Activated CD8-positive, alpha-beta memory T cell treated with anti-CD3 and anti-CD28 coated beads, Interleukin-2, amount 10 ng/mL, durations not matched to agents 7 days and 5 days (primary cell): Measurements from ENCODE around the gene DNAJC8. TPM values are rescaled to one million over a fixed set of nuclear protein-coding genes. Genes with fewer than 3 reads are reported as not detected.

Source experiments
- ATAC-seq: fragments of 150-1000 bp; cut with Tn5 transposase; one replicate; pipeline ENCODE4 v1.10.0; 2021; ENCODE audit warnings: moderate library complexity
- CTCF ChIA-PET: fragments of 350-600 bp; sonication (Branson Sonifier 250); formaldehyde crosslinking; loops from one replicate; lab custom pipeline; 2021; ENCODE audit warnings: antibody characterized with exemption; lab: Charles Lee
- DNase-seq: peaks from one replicate; pipeline ENCODE4 v3.0.0-alpha.2; 2020
- H3K27ac Mint-ChIP-seq: one replicate; pipeline ENCODE4 v1.8.0; 2021; ENCODE audit warnings: mild to moderate bottlenecking, mixed read lengths
- H3K27me3 Mint-ChIP-seq: one replicate; pipeline ENCODE4 v1.8.0; 2021; ENCODE audit warnings: mixed read lengths
- H3K36me3 Mint-ChIP-seq: one replicate; pipeline ENCODE4 v1.8.0; 2021; ENCODE audit warnings: mild to moderate bottlenecking, mixed read lengths
- H3K4me1 Mint-ChIP-seq: one replicate; pipeline ENCODE4 v1.8.0; 2021; ENCODE audit warnings: mixed read lengths
- H3K4me3 Mint-ChIP-seq: one replicate; pipeline ENCODE4 v1.8.0; 2021; ENCODE audit warnings: mild to moderate bottlenecking, moderate library complexity, mixed read lengths
- H3K9me3 Mint-ChIP-seq: one replicate; pipeline ENCODE4 v1.8.0; 2022; ENCODE audit warnings: low read depth, mixed read lengths
- total RNA-seq, 2 experiments: library from RNA; stranded (reverse); gene quantifications; one replicate each; pipeline ENCODE4 v1.2.3, GENCODE V29; 2021

The DNAJC8 gene
- total RNA-seq, 2 experiments from 2014 or later: 103 to 114 TPM

- no peak for ATAC-seq
- Mint-ChIP-seq H3K9me3 (no peaks in the 10 kb centered on the region), H3K27ac (no peak overlapping the region), H3K4me3 (no peak overlapping the region), H3K4me1 (peaks cover 22% of the 10 kb centered on the region), H3K27me3 (no peaks in the 10 kb centered on the region), H3K36me3 (peaks cover 3% of the 10 kb centered on the region)
- DNase-seq: no peak
- CTCF ChIA-PET: no interaction called here
Measured at GRCh38 chr1:28264897-28265296, 32.1 kb upstream of the DNAJC8 start.

DNA sequence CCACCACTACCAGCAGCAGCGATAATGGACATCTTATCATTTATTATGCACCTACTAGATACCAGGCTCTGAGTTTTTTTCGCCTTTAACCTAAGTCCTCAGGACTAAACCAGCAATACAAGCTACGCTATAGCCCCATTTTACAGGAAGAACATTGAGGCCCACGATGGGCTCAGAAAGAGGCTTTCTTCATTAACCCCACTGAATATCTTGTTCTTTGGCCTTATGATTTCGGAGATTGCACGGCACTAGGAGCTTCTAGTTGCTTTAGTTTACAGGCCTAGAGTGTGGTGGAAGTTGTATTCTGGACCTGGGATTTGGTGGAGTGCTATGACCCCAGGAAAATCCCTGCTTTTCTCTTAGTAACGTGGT is 28.0 kb upstream of the DNAJC8 start:
- Mint-ChIP-seq H3K36me3 (peaks cover 3% of the 10 kb centered on the region), H3K4me1 (peaks cover 48% of the 10 kb centered on the region), H3K4me3 (peak overlapping the region; percentile 73), H3K27ac (peak overlapping the region; percentile 37), H3K9me3 (no peaks in the 10 kb centered on the region), H3K27me3 (no peaks in the 10 kb centered on the region)
- no peak for ATAC-seq
- CTCF ChIA-PET: interaction anchor here (1.7 to 6.2 kb wide), 2 partner anchors 13 kb away, joined by 3 to 74 read pairs; no protein-coding TSS in a partner anchor
- DNase-seq: no peak

GRCh38 chr1:28259934-28260802 is 27.3 kb upstream of the DNAJC8 start:
- no peak for ATAC-seq
- peak; percentile 53 for DNase-seq
- H3K27ac Mint-ChIP-seq: peak overlapping the region; percentile 37
- no peaks in the 10 kb centered on the region for H3K27me3 Mint-ChIP-seq
- peaks cover 52% of the 10 kb centered on the region for H3K4me1 Mint-ChIP-seq
- H3K9me3 Mint-ChIP-seq: no peaks in the 10 kb centered on the region
- CTCF ChIA-PET: interaction anchor here (1.1 to 6.2 kb wide), 3 partner anchors 12 to 24 kb away, joined by 3 to 74 read pairs (median 4); partner anchors contain the start of gene ATP5IF1
- peaks cover 3% of the 10 kb centered on the region for H3K36me3 Mint-ChIP-seq
- peak overlapping the region; percentile 73 for H3K4me3 Mint-ChIP-seq

- Mint-ChIP-seq H3K27me3 (no peaks in the 10 kb centered on the region), H3K27ac (peak within 1 kb of the TSS; percentile 92), H3K4me3 (peak within 1 kb of the TSS; percentile 73), H3K4me1 (peaks cover 53% of the 10 kb centered on the region), H3K36me3 (peaks cover 3% of the 10 kb centered on the region), H3K9me3 (no peaks in the 10 kb centered on the region)
- peak; percentile 100 for DNase-seq
- ATAC-seq: peak; percentile 93
- CTCF ChIA-PET: interaction anchor here (1.1 to 6.2 kb wide), 4 partner anchors 12 to 101 kb away, joined by 3 to 74 read pairs (median 4); partner anchors contain the start of gene ATP5IF1
Measured at GRCh38 chr1:28259252-28259933, 26.6 kb upstream of the DNAJC8 start, which contains the start of gene SESN2. TSS of gene SESN2 (plus strand) at chr1:28259518. CDS start at chr1:28259848, 330 bp downstream.

- H3K36me3 Mint-ChIP-seq: peaks cover 3% of the 10 kb centered on the region
- peak overlapping the region; percentile 92 for H3K27ac Mint-ChIP-seq
- H3K4me3 Mint-ChIP-seq: peak overlapping the region; percentile 73
- no peaks in the 10 kb centered on the region for H3K27me3 Mint-ChIP-seq
- ATAC-seq (no peak), DNase-seq (no peak)
- H3K4me1 Mint-ChIP-seq: peaks cover 53% of the 10 kb centered on the region
- H3K9me3 Mint-ChIP-seq: no peaks in the 10 kb centered on the region
- CTCF ChIA-PET: interaction anchor here (1.4 to 6.2 kb wide), 3 partner anchors 11 to 101 kb away, joined by 3 to 74 read pairs (median 5); no protein-coding TSS in a partner anchor
Measured at GRCh38 chr1:28258628-28259251, 25.9 kb upstream of the DNAJC8 start.

GRCh38 chr1:28257736-28258135 is 24.9 kb upstream of the DNAJC8 start:
- Mint-ChIP-seq H3K27me3 (no peaks in the 10 kb centered on the region), H3K4me3 (no peak overlapping the region), H3K4me1 (peaks cover 49% of the 10 kb centered on the region), H3K27ac (no peak overlapping the region), H3K9me3 (no peaks in the 10 kb centered on the region), H3K36me3 (peaks cover under 1% of the 10 kb centered on the region)
- no peak for DNase-seq
- CTCF ChIA-PET: interaction anchor here (6.2 kb wide), 1 partner anchor 10 kb away, joined by 74 read pairs; no protein-coding TSS in a partner anchor
- no peak for ATAC-seq

DNA sequence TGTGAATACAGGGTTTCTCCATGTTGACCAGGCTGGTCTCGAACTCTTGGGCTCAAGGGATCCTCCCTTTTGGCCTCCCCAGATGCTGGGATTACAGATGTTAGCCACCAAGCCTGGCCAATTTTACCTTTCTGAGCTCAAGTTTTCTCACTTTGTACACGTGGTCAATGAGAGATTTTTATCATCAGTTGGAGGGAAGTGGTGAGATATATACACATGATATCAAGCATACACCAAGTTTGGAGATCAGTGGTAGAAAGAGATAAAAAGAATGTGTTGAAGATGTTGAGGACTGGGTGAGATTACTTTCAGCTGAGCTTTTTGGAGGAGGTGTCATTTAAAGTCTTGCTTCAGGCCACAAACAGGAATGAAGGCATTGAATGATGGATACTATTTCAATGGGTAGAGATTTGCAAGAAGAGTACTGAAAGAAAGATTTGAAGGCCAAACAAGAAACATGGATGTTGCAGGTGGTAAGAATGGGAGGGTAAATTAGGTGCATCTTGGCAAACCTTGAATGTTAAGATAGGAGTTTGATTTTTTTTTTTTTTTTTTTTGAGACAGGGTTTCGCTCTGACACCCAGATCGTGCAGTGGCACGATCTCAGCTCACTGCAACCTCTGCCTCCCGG is 23.5 kb upstream of the DNAJC8 start:
- H3K27ac Mint-ChIP-seq: peak overlapping the region; percentile 87
- no peaks in the 10 kb centered on the region for H3K36me3 Mint-ChIP-seq
- CTCF ChIA-PET: interaction anchor here (1.0 to 6.2 kb wide), 4 partner anchors 8 to 267 kb away, joined by 3 to 74 read pairs (median 4); partner anchors contain the start of gene MED18
- H3K4me3 Mint-ChIP-seq: peak overlapping the region; percentile 29
- peaks cover 44% of the 10 kb centered on the region for H3K4me1 Mint-ChIP-seq
- DNase-seq (peak; percentile 57), ATAC-seq (peak; percentile 29)
- H3K27me3 Mint-ChIP-seq: no peaks in the 10 kb centered on the region
- H3K9me3 Mint-ChIP-seq: no peaks in the 10 kb centered on the region

DNA sequence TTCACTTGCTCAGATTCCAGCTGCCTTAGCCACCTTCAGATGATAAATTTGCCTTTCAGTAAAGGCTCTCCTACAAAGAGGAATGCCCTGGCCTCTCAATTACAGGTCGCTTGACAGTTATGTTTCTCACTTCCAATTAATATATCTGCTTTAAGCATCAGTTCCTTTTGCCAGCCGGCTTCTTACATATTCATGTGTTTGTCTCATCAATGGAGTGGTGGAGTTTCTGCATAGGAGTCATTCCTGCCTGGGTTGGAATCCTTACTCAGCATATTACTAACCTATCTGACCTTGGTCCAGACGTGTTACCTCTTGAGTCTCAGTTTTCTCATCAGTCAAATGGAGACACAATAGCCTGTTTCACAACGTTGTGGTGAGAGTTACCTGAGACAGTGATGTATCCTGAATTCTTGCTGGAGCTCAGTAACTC is 17.1 kb upstream of the DNAJC8 start:
- peaks cover 2% of the 10 kb centered on the region for H3K36me3 Mint-ChIP-seq
- CTCF ChIA-PET: interaction anchor here (0.6 to 4.7 kb wide), 11 partner anchors 9 to 823 kb away, joined by 3 to 74 read pairs (median 10); partner anchors contain the start of genes ATP5IF1, MED18, PHACTR4 and SESN2
- H3K9me3 Mint-ChIP-seq: no peaks in the 10 kb centered on the region
- peaks cover 40% of the 10 kb centered on the region for H3K4me1 Mint-ChIP-seq
- peak overlapping the region; percentile 100 for H3K27ac Mint-ChIP-seq
- H3K27me3 Mint-ChIP-seq: no peaks in the 10 kb centered on the region
- DNase-seq (no peak), ATAC-seq (no peak)
- H3K4me3 Mint-ChIP-seq: no peak overlapping the region

GRCh38 chr1:28249013-28249865 is 16.4 kb upstream of the DNAJC8 start:
- Mint-ChIP-seq H3K4me3 (peak overlapping the region; percentile 89), H3K9me3 (no peaks in the 10 kb centered on the region), H3K27ac (peak overlapping the region; percentile 100), H3K36me3 (peaks cover 2% of the 10 kb centered on the region), H3K4me1 (peaks cover 46% of the 10 kb centered on the region), H3K27me3 (no peaks in the 10 kb centered on the region)
- ATAC-seq (no peak), DNase-seq (peak; percentile 51)
- CTCF ChIA-PET: interaction anchor here (0.6 to 4.7 kb wide), 47 partner anchors 9 to 824 kb away, joined by 3 to 74 read pairs (median 4); partner anchors contain the start of genes ATP5IF1, DNAJC8, GMEB1 and MED18

- peaks cover 52% of the 10 kb centered on the region for H3K4me1 Mint-ChIP-seq
- H3K27ac Mint-ChIP-seq: peak overlapping the region; percentile 100
- ATAC-seq: peak; percentile 18
- no peaks in the 10 kb centered on the region for H3K9me3 Mint-ChIP-seq
- peaks cover 2% of the 10 kb centered on the region for H3K36me3 Mint-ChIP-seq
- CTCF ChIA-PET: interaction anchor here (0.5 to 4.7 kb wide), 48 partner anchors 10 to 628 kb away, joined by 3 to 74 read pairs (median 4); partner anchors contain the start of genes ATP5IF1, DNAJC8, EYA3 and GMEB1
- peak overlapping the region; percentile 89 for H3K4me3 Mint-ChIP-seq
- no peaks in the 10 kb centered on the region for H3K27me3 Mint-ChIP-seq
- peak; percentile 91 for DNase-seq
Measured at GRCh38 chr1:28248273-28249012, 15.6 kb upstream of the DNAJC8 start.
